ENCODE data around the gene TIGD3. TPM values are rescaled to one million over a fixed set of nuclear protein-coding genes. Genes with fewer than 3 reads are reported as not detected.

TIGD3 gene
- total and polyA plus RNA-seq, 2 experiments from 2014 or later: 1.2 to 3.0 TPM

GRCh38 chr11:65378208-65378927 lies 23.8 kb downstream of the TIGD3 start:
- Histone ChIP-seq H3K27me3 (ENCODE audit: insufficient read depth) (no peaks in the 10 kb centered on the region), H3K79me2 (replicated peaks; ENCODE audit: insufficient read depth) (no peaks in the 10 kb centered on the region), H2AFZ (no peak overlapping the region), H3K9me2 (ENCODE audit: insufficient read depth) (no peaks in the 10 kb centered on the region), H3F3A (replicated peaks; ENCODE audit: low read depth) (no peaks in the 10 kb centered on the region), H3K4me3 (no peak overlapping the region), H3K27ac (ENCODE audit: low read depth) (no peak overlapping the region), H3K4me1 (ENCODE audit: insufficient read depth) (peaks cover 8% of the 10 kb centered on the region), H3K4me2 (no peak overlapping the region), H4K20me1 (replicated peaks; ENCODE audit: insufficient read depth) (no peaks in the 10 kb centered on the region), H3K36me3 (ENCODE audit: insufficient read depth) (no peaks in the 10 kb centered on the region)
- Mint-ChIP-seq H3K4me3 (no peak overlapping the region), H3K9me3 (no peaks in the 10 kb centered on the region), H3K4me1 (peaks cover 17% of the 10 kb centered on the region), H3K36me3 (ENCODE audit: low read depth) (no peaks in the 10 kb centered on the region), H3K27me3 (ENCODE audit: insufficient read depth, low read depth, poor library complexity) (peaks cover 21% of the 10 kb centered on the region), H3K27ac (no peak overlapping the region)
- DNase-seq (ENCODE audit: low spot score) (no peak), ATAC-seq (peak; percentile 7)
- TF ChIP-seq CREB1 (CRISPR knock-in tag; IDR thresholded peaks at IDR 0.05; ENCODE audit: low read depth) (no peak), CTCF (conservative IDR thresholded peaks at IDR 0.05; ENCODE audit: low read depth in 2 of 2) (peak; percentile 31 to 60)

- Histone ChIP-seq H3K79me2 (replicated peaks; ENCODE audit: insufficient read depth) (no peaks in the 10 kb centered on the region), H2AFZ (no peak overlapping the region), H3K36me3 (ENCODE audit: insufficient read depth) (no peaks in the 10 kb centered on the region), H3K4me3 (no peak overlapping the region), H3K4me1 (ENCODE audit: insufficient read depth) (peaks cover 8% of the 10 kb centered on the region), H3K9me2 (ENCODE audit: insufficient read depth) (no peaks in the 10 kb centered on the region), H3K27me3 (ENCODE audit: insufficient read depth) (no peaks in the 10 kb centered on the region), H3K27ac (ENCODE audit: low read depth) (no peak overlapping the region), H3F3A (replicated peaks; ENCODE audit: low read depth) (no peaks in the 10 kb centered on the region), H3K4me2 (no peak overlapping the region), H4K20me1 (replicated peaks; ENCODE audit: insufficient read depth) (no peaks in the 10 kb centered on the region)
- ATAC-seq: no peak
- Mint-ChIP-seq H3K9me3 (no peaks in the 10 kb centered on the region), H3K36me3 (ENCODE audit: low read depth) (no peaks in the 10 kb centered on the region), H3K27ac (no peak overlapping the region), H3K27me3 (ENCODE audit: insufficient read depth, low read depth, poor library complexity) (peaks cover 19% of the 10 kb centered on the region), H3K4me1 (peaks cover 17% of the 10 kb centered on the region), H3K4me3 (no peak overlapping the region)
- DNase-seq (ENCODE audit: low spot score): no peak
- TF ChIP-seq POLR2AphosphoS5 (IDR thresholded peaks at IDR 0.05; ENCODE audit: low read depth): no peak
- no peak for TF ChIP-seq JUNB (IDR thresholded peaks at IDR 0.05; ENCODE audit: unreplicated experiment)
- TF ChIP-seq ZNF462 (CRISPR knock-in tag; IDR thresholded peaks at IDR 0.05): no peak
- no peak for TF ChIP-seq ETS1 (IDR thresholded peaks at IDR 0.05)
- TF ChIP-seq ZNF331 (CRISPR knock-in tag; IDR thresholded peaks at IDR 0.05; ENCODE audit: low read depth): no peak
- no peak for TF ChIP-seq NANOG (IDR thresholded peaks at IDR 0.05; ENCODE audit: borderline replicate concordance)
- TF ChIP-seq STAT1 (IDR thresholded peaks at IDR 0.05; ENCODE audit: unreplicated experiment): no peak
- no peak for TF ChIP-seq EZH2 (IDR thresholded peaks at IDR 0.05; ENCODE audit: low read depth, unreplicated experiment)
- no peak for TF ChIP-seq ZNF114 (CRISPR knock-in tag; IDR thresholded peaks at IDR 0.05)
- TF ChIP-seq EZH2phosphoT487 (IDR thresholded peaks at IDR 0.05; ENCODE audit: unreplicated experiment): no peak
- TF ChIP-seq CREB1 (CRISPR knock-in tag; IDR thresholded peaks at IDR 0.05; ENCODE audit: low read depth): no peak
Observed at GRCh38 chr11:65378928-65379638, 24.5 kb downstream of the TIGD3 start.

Measured in GM23338 (cell line).